HG03378 (cell line): Measurements from ENCODE around the gene GPX3.
A peak's percentile ranks its signal among the peaks of the same experiment; 100 is the strongest.

Experiments used
- ATAC-seq: cut with Tn5 transposase; IDR thresholded peaks from one replicate; pipeline ENCODE4 v1.9.1; 2021; ENCODE audit warnings: mild to moderate bottlenecking, moderate library complexity; ENCODE audit not compliant: unreplicated experiment

GPX3 gene

GRCh38 chr5:151033217-151033934 is 13.0 kb downstream of the GPX3 start:
- no peak for ATAC-seq

DNA sequence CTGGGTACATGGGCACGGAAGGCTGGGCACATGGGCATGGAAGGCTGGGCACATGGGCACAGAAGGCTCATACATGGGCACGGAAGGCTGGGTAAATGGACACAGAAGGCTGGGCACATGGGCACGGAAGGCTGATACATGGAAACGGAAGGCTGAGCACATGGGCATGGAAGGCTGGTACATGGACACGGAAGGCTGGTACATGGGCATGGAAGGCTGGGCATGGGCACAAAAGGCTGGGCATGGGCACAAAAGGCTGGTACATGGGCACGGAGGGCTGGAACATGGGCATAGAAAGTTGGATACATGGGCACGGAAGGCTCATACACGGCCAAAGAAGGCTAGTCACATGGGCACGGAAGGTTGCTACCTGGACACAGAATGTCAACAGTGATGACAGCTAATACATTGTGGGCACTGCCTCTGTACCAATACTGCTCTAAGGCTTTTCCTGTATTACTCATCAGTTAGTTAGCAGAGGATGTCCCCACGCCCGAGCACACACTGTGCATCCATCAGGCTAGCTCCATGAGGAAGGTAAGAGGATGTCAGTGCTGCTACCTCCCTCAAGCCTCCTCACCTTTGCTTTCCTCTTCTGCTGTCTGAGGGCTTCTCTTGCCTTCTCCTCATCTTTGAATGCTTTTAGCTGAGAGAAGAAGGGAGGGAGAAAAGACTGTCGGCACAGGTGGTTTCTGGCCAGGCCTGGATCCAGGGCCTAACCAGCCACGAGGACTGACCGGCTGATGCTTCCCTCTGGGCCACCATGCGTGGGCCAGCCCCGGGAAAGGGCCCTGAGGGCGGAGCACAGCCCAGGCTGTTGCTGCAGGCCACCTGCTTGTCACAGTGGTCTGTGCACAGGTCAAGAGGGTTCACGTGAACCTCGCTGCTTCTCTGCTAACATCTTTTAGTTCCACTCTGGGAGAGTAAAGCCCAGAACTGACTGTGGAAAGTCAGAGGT is 14.3 kb downstream of the GPX3 start:
- no peak for ATAC-seq

DNA sequence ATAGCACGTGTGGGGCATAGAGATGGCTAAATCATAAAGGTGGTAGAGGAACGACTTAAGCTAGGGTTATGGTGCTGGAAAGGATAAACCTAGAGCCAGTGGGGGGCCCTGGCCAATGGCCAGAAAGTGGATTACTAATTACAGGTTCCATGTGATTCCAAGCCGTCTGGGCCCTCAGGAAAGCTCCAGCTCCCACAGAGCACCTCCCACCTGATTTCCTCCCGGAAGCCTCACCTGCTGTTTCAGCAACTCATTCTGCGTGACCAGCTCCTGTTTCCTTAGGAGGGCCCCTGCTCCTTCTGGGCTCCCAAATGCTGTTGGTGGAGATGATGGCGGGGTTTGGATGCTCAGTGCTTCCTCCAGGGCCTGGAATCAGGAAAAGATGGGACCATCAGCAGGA is 16.2 kb downstream of the GPX3 start:
- ATAC-seq = no peak

GRCh38 chr5:151037561-151038411 is 17.4 kb downstream of the GPX3 start:
- no peak for ATAC-seq

DNA sequence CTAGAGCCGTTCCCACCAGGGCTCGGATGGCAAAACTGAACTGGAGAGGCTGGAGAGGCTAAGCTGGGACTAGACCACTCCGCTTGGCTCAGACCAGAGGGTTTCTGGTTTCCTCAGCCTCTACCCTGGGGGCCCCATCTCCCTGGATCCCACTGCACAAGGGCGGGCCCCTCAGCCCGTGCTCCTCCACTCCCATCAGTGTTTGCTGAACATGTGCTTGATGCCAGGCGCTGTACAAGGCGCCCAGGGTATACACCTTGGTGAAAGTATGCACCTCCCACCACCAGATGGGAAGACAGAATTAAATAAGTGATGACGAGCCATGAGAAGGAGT is 18.0 kb downstream of the GPX3 start:
- no peak for ATAC-seq

- ATAC-seq = no peak
Measured at GRCh38 chr5:151038801-151039238, 18.4 kb downstream of the GPX3 start.

- ATAC-seq = no peak
Measured at GRCh38 chr5:151039665-151040064, 19.3 kb downstream of the GPX3 start.

DNA sequence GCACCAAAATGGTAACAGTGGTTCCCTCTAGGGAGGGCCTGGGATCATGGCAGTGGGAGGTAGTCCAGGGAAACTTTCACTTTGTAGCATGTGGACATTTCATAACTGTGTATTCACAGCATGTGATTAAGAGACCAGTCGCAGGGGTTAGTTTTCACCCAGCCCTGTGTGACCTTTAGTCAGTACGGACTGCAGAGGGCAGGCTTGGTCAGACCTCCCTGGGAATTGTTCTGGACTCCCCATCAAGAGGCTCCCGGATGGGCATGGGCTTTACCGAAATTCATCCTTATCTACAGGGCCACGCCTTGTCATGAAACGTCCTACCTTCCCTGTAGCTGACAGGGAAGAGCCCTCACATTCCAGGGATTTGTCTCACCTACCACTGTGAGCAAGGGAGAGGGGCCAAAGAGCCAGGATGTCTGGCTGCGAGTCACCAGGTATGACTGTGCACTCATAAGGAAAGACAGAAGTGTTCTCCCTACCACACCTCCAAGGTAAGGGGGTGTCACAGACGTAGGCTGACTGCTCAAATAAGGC is 19.9 kb downstream of the GPX3 start:
- no peak for ATAC-seq

- no peak for ATAC-seq
Measured at GRCh38 chr5:151041577-151042268, 21.3 kb downstream of the GPX3 start.

DNA sequence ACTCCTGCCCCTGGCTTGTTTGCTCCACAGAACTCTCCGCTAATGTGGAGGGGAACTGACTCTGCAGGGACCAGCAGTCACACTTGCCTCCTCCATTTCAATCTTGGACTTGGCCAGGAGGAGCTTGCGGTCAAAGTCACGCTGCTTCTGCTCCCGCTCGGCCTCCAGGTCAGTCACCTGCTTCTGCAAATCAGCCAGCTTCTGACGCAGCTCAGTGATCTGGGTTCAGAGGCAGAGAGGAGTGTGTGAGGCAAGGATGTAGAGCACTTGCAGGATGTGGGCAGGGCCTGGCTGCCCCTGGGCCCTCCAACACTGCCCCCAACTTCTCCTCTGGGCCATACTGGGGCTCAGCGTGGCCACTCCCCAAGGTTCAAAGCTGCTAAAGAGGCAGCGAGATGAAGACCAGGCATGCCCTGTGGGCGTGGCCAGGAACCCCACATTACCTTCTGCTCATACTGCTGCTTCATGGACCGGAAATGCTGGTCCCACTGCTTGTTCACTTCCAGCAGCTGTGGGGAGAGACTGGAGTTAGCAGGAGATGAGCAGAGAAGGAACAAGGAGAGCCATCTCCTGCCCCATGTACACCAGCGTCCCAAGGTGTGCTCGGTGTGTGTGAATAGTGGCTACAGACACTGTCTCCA is 22.2 kb downstream of the GPX3 start:
- no peak for ATAC-seq

- ATAC-seq = no peak
Measured at GRCh38 chr5:151047814-151048425, 27.5 kb downstream of the GPX3 start.

DNA sequence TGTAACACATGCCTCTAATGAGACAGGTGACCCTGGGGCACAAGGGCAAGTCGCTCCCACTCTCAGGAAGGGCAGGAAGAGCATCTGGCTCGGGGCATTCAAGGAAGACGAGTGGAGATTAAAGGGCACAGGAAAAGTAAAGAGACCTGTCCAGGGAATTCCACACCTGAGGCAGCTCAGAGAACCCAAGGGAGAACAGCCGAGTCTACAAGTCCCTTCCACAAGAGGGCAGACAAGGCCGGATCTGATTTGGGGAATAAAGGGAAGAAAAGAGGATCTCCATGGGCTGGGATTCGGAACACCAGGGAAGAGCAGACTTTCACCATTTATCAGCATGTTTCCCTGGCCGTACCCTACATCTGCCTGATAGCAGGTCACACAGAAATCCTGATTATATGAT is 28.1 kb downstream of the GPX3 start:
- ATAC-seq = no peak

GRCh38 chr5:151051066-151051930 is 30.9 kb downstream of the GPX3 start:
- peak; percentile 74 for ATAC-seq

DNA sequence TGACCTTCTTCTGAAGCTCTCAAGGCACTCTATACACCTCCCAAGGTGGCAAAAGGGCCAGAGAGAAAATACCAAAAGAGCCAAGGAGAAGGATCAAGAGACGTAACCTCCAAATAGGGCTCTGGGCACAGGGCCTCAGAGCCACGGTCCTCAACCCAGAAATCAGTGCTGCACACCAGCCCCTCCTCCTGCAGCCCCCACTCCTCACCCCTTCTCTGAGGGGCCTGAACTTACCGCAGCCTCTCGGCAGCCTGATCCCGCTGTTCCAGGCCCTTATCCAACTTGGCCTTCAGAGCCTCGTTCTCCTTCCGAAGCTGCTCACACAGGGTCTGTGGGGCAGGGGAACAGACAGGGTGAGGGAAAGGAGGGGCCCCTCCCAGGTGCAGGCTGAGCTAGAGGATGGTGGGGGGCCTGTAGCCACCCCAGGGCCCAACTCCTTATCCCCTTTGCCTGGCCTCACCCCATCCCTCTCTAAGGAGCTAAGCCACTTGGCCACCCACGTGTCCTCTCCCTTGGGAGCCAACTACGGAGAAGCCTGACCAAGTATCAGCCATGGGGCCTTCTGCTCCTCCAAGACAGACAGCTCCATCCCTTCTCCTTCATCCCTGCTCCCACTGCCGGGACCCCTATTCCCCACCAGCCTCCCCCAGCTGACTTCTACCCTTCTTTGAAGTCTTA is 31.7 kb downstream of the GPX3 start:
- no peak for ATAC-seq

DNA sequence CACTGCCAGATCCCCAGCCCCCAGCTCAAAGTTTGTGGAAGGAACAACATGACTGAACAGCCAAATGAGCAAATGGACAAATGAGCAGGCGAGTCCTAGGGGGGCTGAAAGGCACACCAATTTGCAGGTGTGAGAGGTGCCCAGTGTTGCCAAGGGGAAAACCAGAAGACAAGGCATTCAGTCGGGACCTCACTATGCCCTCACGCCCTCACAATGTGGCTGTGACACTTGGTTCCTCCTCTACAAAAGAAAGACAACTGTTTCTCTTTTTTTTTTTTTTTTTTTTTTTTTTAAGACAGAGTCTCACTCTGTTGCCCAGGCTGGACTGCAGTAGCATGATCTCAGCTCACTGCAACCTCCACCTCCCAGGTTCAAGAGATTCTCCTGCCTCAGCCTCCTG is 32.4 kb downstream of the GPX3 start:
- no peak for ATAC-seq

DNA sequence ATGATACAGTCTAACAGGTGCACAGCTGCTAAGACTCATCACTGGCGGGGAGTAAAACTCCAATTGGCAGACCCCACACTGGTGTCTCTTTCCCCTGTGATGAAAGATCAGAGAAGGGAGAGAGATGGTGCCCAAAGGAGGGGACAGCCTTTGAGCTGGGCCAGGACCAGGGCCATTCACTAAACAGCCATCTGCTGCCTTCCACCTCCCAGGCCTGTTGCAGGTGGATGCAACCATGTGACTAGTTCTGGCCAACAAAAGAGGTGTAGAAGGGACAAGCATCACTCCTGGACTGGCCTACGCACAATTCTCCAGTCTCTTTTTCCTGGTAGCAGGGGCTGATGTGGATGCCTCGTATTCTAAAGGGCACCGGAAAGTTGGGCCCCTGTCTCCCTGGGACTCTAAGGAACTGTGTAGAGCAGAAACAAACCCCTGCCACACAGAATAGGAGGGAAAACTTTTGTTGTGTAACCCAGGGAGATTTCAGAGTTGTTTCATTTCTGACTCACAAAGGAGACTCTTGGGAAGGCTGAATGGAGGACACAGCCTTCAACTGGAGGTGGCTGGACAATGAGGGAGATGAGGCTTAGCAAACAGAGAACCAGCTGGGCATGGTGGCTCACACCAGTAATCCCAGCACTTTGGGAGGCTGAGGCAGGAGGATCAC is 33.5 kb downstream of the GPX3 start:
- no peak for ATAC-seq

GRCh38 chr5:151054709-151055108 is 34.3 kb downstream of the GPX3 start:
- ATAC-seq = no peak
